Mucosa of stomach (tissue), 1 donor: ENCODE results near the gene C1orf116.

Experiments
- H3K27me3 ChIP-seq: one replicate; pipeline ENCODE4 v1.7.0; 2013; ENCODE audit warnings: mild to moderate bottlenecking, low read length; ENCODE audit not compliant: control insufficient read depth, insufficient read depth
- H3K36me3 ChIP-seq: one replicate; pipeline ENCODE4 v1.7.0; 2013; ENCODE audit warnings: low read length; ENCODE audit not compliant: control insufficient read depth, insufficient read depth
- H3K4me1 ChIP-seq: one replicate; pipeline ENCODE4 v1.7.0; 2013; ENCODE audit warnings: mild to moderate bottlenecking, low read length; ENCODE audit not compliant: control insufficient read depth, insufficient read depth
- H3K4me3 ChIP-seq: one replicate; pipeline ENCODE4 v1.7.0; 2013; ENCODE audit warnings: low read length
- H3K9ac ChIP-seq: one replicate; pipeline ENCODE4 v1.7.0; 2013; ENCODE audit warnings: mild to moderate bottlenecking, low read length, moderate library complexity
- H3K9me3 ChIP-seq: one replicate; pipeline ENCODE4 v1.7.0; 2013; ENCODE audit warnings: mild to moderate bottlenecking, low read length, moderate library complexity; ENCODE audit not compliant: control insufficient read depth
- donor health status: Pancreatic carcinoma.

Gene C1orf116

GRCh38 chr1:207020709-207021107 is 11.8 kb downstream of the C1orf116 start:
- no peaks in the 10 kb centered on the region for H3K27me3 ChIP-seq
- H3K9ac ChIP-seq: peak overlapping the region; percentile 77
- peaks cover 12% of the 10 kb centered on the region for H3K36me3 ChIP-seq
- no peak overlapping the region for H3K4me3 ChIP-seq
- no peaks in the 10 kb centered on the region for H3K9me3 ChIP-seq
- H3K4me1 ChIP-seq: peaks cover 81% of the 10 kb centered on the region

GRCh38 chr1:207020065-207020708 is 12.4 kb downstream of the C1orf116 start:
- Histone ChIP-seq H3K4me1 (peaks cover 76% of the 10 kb centered on the region), H3K9ac (peak overlapping the region; percentile 77), H3K27me3 (no peaks in the 10 kb centered on the region), H3K9me3 (no peaks in the 10 kb centered on the region), H3K36me3 (peaks cover 12% of the 10 kb centered on the region), H3K4me3 (no peak overlapping the region)

- Histone ChIP-seq H3K9ac (peak overlapping the region; percentile 77), H3K4me3 (no peak overlapping the region), H3K36me3 (peaks cover 12% of the 10 kb centered on the region), H3K9me3 (no peaks in the 10 kb centered on the region), H3K4me1 (peaks cover 71% of the 10 kb centered on the region), H3K27me3 (no peaks in the 10 kb centered on the region)
Measured at GRCh38 chr1:207019661-207020060, 12.9 kb downstream of the C1orf116 start.

- peak overlapping the region; percentile 77 for H3K9ac ChIP-seq
- no peaks in the 10 kb centered on the region for H3K9me3 ChIP-seq
- H3K4me3 ChIP-seq: no peak overlapping the region
- no peaks in the 10 kb centered on the region for H3K27me3 ChIP-seq
- H3K4me1 ChIP-seq: peaks cover 66% of the 10 kb centered on the region
- H3K36me3 ChIP-seq: peaks cover 12% of the 10 kb centered on the region
Measured at GRCh38 chr1:207019161-207019560, 13.4 kb downstream of the C1orf116 start.

GRCh38 chr1:207018707-207019106 is 13.8 kb downstream of the C1orf116 start:
- Histone ChIP-seq H3K36me3 (peaks cover 7% of the 10 kb centered on the region), H3K9me3 (no peaks in the 10 kb centered on the region), H3K9ac (peak overlapping the region; percentile 77), H3K4me1 (peaks cover 62% of the 10 kb centered on the region), H3K27me3 (no peaks in the 10 kb centered on the region), H3K4me3 (no peak overlapping the region)

GRCh38 chr1:207017615-207018559 is 14.7 kb downstream of the C1orf116 start:
- Histone ChIP-seq H3K27me3 (no peaks in the 10 kb centered on the region), H3K9me3 (no peaks in the 10 kb centered on the region), H3K4me3 (no peak overlapping the region), H3K4me1 (peaks cover 53% of the 10 kb centered on the region), H3K9ac (peak overlapping the region; percentile 77), H3K36me3 (peaks cover 7% of the 10 kb centered on the region)

GRCh38 chr1:207015791-207016190 is 16.8 kb downstream of the C1orf116 start:
- Histone ChIP-seq H3K9me3 (no peaks in the 10 kb centered on the region), H3K4me1 (peaks cover 44% of the 10 kb centered on the region), H3K36me3 (no peaks in the 10 kb centered on the region), H3K27me3 (no peaks in the 10 kb centered on the region), H3K4me3 (no peak overlapping the region), H3K9ac (no peak overlapping the region)

- no peaks in the 10 kb centered on the region for H3K27me3 ChIP-seq
- H3K4me1 ChIP-seq: peaks cover 44% of the 10 kb centered on the region
- H3K36me3 ChIP-seq: no peaks in the 10 kb centered on the region
- no peak overlapping the region for H3K9ac ChIP-seq
- no peaks in the 10 kb centered on the region for H3K9me3 ChIP-seq
- H3K4me3 ChIP-seq: no peak overlapping the region
Measured at GRCh38 chr1:207014728-207015127, 17.8 kb downstream of the C1orf116 start.

GRCh38 chr1:207013321-207014085 is 19.1 kb downstream of the C1orf116 start:
- no peak overlapping the region for H3K9ac ChIP-seq
- no peaks in the 10 kb centered on the region for H3K9me3 ChIP-seq
- no peaks in the 10 kb centered on the region for H3K27me3 ChIP-seq
- H3K4me3 ChIP-seq: no peak overlapping the region
- no peaks in the 10 kb centered on the region for H3K36me3 ChIP-seq
- H3K4me1 ChIP-seq: peaks cover 44% of the 10 kb centered on the region

- no peak overlapping the region for H3K4me3 ChIP-seq
- no peaks in the 10 kb centered on the region for H3K9me3 ChIP-seq
- peaks cover 62% of the 10 kb centered on the region for H3K4me1 ChIP-seq
- H3K27me3 ChIP-seq: no peaks in the 10 kb centered on the region
- peak overlapping the region; percentile 66 for H3K9ac ChIP-seq
- no peaks in the 10 kb centered on the region for H3K36me3 ChIP-seq
Measured at GRCh38 chr1:207010726-207011125, 21.8 kb downstream of the C1orf116 start.

- Histone ChIP-seq H3K27me3 (no peaks in the 10 kb centered on the region), H3K4me3 (no peak overlapping the region), H3K36me3 (no peaks in the 10 kb centered on the region), H3K9me3 (no peaks in the 10 kb centered on the region), H3K9ac (peak overlapping the region; percentile 66), H3K4me1 (peaks cover 70% of the 10 kb centered on the region)
Measured at GRCh38 chr1:207009945-207010344, 22.6 kb downstream of the C1orf116 start.
